Uterus (tissue), 2 donors: ENCODE data around the gene CDHR4.

Experiments
- CTCF ChIP-seq, 4 experiments: fragments of 200-600 bp in 2 of 4; fragments of 450-650 bp in 2 of 4; sonication (generic) in 2 of 4; IDR thresholded peaks; one replicate each; pipeline ENCODE4 v1.5.1; 2016 to 2019; ENCODE audit warnings: antibody characterized with exemption in 4 of 4, mild to moderate bottlenecking in 2 of 4, moderate library complexity in 1 of 4
- POLR2A ChIP-seq, 2 donors: fragments of 450-650 bp; IDR thresholded peaks; one replicate each; pipeline ENCODE4 v1.6.1; 2016; ENCODE audit warnings: antibody characterized with exemption in 2 of 2, mild to moderate bottlenecking in 1 of 2, moderate library complexity in 1 of 2

DNA sequence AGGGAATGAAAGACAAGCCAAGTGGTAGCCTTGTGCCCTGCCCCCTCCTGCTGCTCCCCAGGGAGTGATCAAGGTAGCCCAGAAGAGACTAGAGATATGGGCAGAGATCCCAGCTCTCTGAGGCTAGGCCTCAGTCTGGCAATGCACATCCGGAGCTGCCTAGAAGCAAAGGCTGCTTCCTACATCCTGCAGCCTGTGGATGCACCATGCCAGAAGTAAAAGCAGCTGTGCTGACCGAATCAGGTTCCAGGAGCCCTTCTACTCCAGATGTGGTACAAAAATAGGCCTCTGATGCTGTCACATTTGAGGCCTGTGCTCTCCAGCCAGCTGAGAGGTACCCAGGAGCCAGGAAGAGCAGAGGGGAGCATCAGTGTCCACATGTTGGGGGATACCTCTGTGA is 40.7 kb upstream of the CDHR4 start:
- TF ChIP-seq CTCF (IDR thresholded peaks at IDR 0.05) (no peak), POLR2A (IDR thresholded peaks at IDR 0.05) (no peak)
